PC-9 (cell line): ENCODE results near the gene NBEA. TPM values are rescaled to one million over a fixed set of nuclear protein-coding genes. Genes with fewer than 3 reads are reported as not detected.

Experiments
- BruUV-seq: library from RNA; stranded (reverse); fragments of 400-500 nt; replicated peaks from 2 replicates; lab custom pipeline; 2021; lab: Mats Ljungman, UMichigan
- CTCF ChIA-PET: fragments of 300-600 bp; sonication (Branson Sonifier 250); formaldehyde crosslinking; loops from one replicate; lab custom pipeline; 2022; ENCODE audit warnings: antibody characterized with exemption; lab: Charles Lee
- POLR2A ChIA-PET: fragments of 300-600 bp; sonication (Branson Sonifier 250); formaldehyde crosslinking; loops from one replicate; lab custom pipeline; 2022; ENCODE audit warnings: antibody characterized with exemption; ENCODE audit not compliant: unreplicated experiment; lab: Charles Lee
- DNase-seq, 2 experiments: peaks; one replicate each; pipeline versions ENCODE4 v3.0.0 to v3.0.0-alpha.2; 2015 to 2022; ENCODE audit warnings: mixed read lengths in 1 of 2
- H2AFZ ChIP-seq: fragments of 200-600 bp; sonication (generic); 2 replicates; pipeline ENCODE4 v1.8.1; 2017; ENCODE audit warnings: antibody characterized with exemption
- H3F3A ChIP-seq: fragments of 200-600 bp; sonication (generic); 2 replicates; pipeline ENCODE4 v1.8.1; 2017; ENCODE audit warnings: antibody characterized with exemption, mild to moderate bottlenecking, low read depth; ENCODE audit not compliant: insufficient read depth
- H3K27ac ChIP-seq: fragments of 200-600 bp; sonication (generic); 2 replicates; pipeline ENCODE4 v1.6.1; 2016; ENCODE audit warnings: mixed run types
- H3K27me3 ChIP-seq: fragments of 200-600 bp; sonication (generic); 2 replicates; pipeline ENCODE4 v1.6.1; 2016; ENCODE audit warnings: low read depth, mixed run types; ENCODE audit not compliant: insufficient read depth
- H3K36me3 ChIP-seq: fragments of 200-600 bp; sonication (generic); 2 replicates; pipeline ENCODE4 v1.6.1; 2016; ENCODE audit warnings: low read depth, mixed run types
- H3K4me1 ChIP-seq: fragments of 200-600 bp; sonication (generic); replicated peaks from 2 replicates; pipeline ENCODE4 v1.6.1; 2016; ENCODE audit warnings: mixed run types; ENCODE audit not compliant: insufficient read depth
- H3K4me2 ChIP-seq: fragments of 200-600 bp; sonication (generic); 2 replicates; pipeline ENCODE4 v1.6.1; 2017; ENCODE audit warnings: mixed run types
- H3K4me3 ChIP-seq: fragments of 200-600 bp; sonication (generic); 2 replicates; pipeline ENCODE4 v1.6.1; 2016; ENCODE audit warnings: mixed run types
- H3K79me2 ChIP-seq: fragments of 200-600 bp; sonication (generic); 2 replicates; pipeline ENCODE4 v1.6.1; 2017; ENCODE audit warnings: low read depth, mixed run types
- H3K9me2 ChIP-seq: fragments of 200-600 bp; sonication (generic); 2 replicates; pipeline ENCODE4 v1.8.1; 2017; ENCODE audit warnings: mild to moderate bottlenecking; ENCODE audit not compliant: insufficient read depth
- H3K9me3 ChIP-seq: fragments of 200-600 bp; sonication (generic); 2 replicates; pipeline ENCODE4 v1.8.1; 2016; ENCODE audit warnings: low read depth; ENCODE audit not compliant: insufficient read depth
- H4K20me1 ChIP-seq: fragments of 200-600 bp; sonication (generic); 2 replicates; pipeline ENCODE4 v1.8.1; 2017; ENCODE audit not compliant: insufficient read depth
- EZH2 ChIP-seq: fragments of 200-600 bp; sonication (generic); IDR thresholded peaks from 2 replicates; pipeline ENCODE4 v1.8.0; 2017; ENCODE audit warnings: antibody characterized with exemption, low read depth
- intact Hi-C: fragments of 100-400 bp; cut with micrococcal nuclease; formaldehyde crosslinking; loops from one replicate; pipeline ENCODE4 v1.10.0; 2022; ENCODE audit not compliant: unreplicated experiment
- total RNA-seq: library from RNA; stranded (reverse); gene quantifications from 2 replicates; pipeline ENCODE4 v1.2.3, GENCODE V29; 2021
- TF ChIP-seq, protein P1 (sequence below): fragments of 200-600 bp; sonication (generic); conservative IDR thresholded peaks from 2 replicates; pipeline ENCODE4 v1.6.1; 2017; ENCODE audit warnings: mixed run types, antibody characterized with exemption, mild to moderate bottlenecking, moderate library complexity

The NBEA gene
- total RNA-seq, 1 experiment from 2014 or later = 4.0 TPM

DNA sequence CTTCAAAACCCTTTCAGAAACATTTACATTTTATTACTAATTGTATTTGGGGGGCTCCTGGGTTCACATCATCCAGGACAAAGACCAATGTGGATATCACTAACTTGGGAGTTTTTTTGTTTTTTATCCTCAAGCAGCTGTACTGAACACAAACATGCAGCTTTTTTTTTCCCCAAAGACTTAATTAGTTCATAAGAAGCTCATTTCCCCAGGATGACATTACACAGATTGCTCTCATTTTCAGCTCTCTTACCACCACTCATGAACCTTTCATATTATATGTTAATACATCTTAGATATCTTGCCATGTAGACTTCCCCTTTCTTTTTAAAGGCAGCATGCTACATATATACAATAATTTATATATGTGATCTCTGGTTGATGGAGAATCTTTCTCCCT is 653.1 kb downstream of the NBEA start:
- DNase-seq = no peak
- BruUV-seq = no TSS peak
- Histone ChIP-seq H4K20me1 (no peaks in the 10 kb centered on the region), H3K9me2 (no peaks in the 10 kb centered on the region; the same call in 1 of the 2 replicates), H3K27ac (no peak overlapping the region), H2AFZ (no peak overlapping the region), H3K79me2 (no peaks in the 10 kb centered on the region), H3K4me1 (no peaks in the 10 kb centered on the region), H3K27me3 (no peaks in the 10 kb centered on the region), H3K4me3 (no peak overlapping the region), H3K4me2 (no peak overlapping the region), H3K9me3 (no peaks in the 10 kb centered on the region), H3F3A (no peaks in the 10 kb centered on the region), H3K36me3 (no peaks in the 10 kb centered on the region)
- TF ChIP-seq, protein P1, sequence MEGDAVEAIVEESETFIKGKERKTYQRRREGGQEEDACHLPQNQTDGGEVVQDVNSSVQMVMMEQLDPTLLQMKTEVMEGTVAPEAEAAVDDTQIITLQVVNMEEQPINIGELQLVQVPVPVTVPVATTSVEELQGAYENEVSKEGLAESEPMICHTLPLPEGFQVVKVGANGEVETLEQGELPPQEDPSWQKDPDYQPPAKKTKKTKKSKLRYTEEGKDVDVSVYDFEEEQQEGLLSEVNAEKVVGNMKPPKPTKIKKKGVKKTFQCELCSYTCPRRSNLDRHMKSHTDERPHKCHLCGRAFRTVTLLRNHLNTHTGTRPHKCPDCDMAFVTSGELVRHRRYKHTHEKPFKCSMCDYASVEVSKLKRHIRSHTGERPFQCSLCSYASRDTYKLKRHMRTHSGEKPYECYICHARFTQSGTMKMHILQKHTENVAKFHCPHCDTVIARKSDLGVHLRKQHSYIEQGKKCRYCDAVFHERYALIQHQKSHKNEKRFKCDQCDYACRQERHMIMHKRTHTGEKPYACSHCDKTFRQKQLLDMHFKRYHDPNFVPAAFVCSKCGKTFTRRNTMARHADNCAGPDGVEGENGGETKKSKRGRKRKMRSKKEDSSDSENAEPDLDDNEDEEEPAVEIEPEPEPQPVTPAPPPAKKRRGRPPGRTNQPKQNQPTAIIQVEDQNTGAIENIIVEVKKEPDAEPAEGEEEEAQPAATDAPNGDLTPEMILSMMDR = no peak
- TF ChIP-seq EZH2 = no peak
- POLR2A ChIA-PET = no interaction called here
- CTCF ChIA-PET = no interaction called here
- intact Hi-C loops = no loop called here

- no peak overlapping the region for H3K4me3 ChIP-seq
- H3F3A ChIP-seq = no peaks in the 10 kb centered on the region
- intact Hi-C loops = no loop called here
- CTCF ChIA-PET = no interaction called here
- no peak overlapping the region for H2AFZ ChIP-seq
- no peaks in the 10 kb centered on the region for H3K79me2 ChIP-seq
- TF ChIP-seq, protein P1 = no peak
- no peaks in the 10 kb centered on the region for H3K9me3 ChIP-seq
- no peaks in the 10 kb centered on the region; the same call in 1 of the 2 replicates for H3K9me2 ChIP-seq
- no peaks in the 10 kb centered on the region for H3K36me3 ChIP-seq
- no peak for DNase-seq
- POLR2A ChIA-PET = interaction anchor here (0.6 kb wide), 1 partner anchor 119 kb away, joined by 5 read pairs; no protein-coding TSS in a partner anchor
- no peaks in the 10 kb centered on the region for H3K4me1 ChIP-seq
- no peak overlapping the region for H3K4me2 ChIP-seq
- no TSS peak for BruUV-seq
- H3K27ac ChIP-seq = no peak overlapping the region
- no peaks in the 10 kb centered on the region for H4K20me1 ChIP-seq
- no peaks in the 10 kb centered on the region for H3K27me3 ChIP-seq
Observed at GRCh38 chr13:35596321-35597030, 654.4 kb downstream of the NBEA start.

DNA sequence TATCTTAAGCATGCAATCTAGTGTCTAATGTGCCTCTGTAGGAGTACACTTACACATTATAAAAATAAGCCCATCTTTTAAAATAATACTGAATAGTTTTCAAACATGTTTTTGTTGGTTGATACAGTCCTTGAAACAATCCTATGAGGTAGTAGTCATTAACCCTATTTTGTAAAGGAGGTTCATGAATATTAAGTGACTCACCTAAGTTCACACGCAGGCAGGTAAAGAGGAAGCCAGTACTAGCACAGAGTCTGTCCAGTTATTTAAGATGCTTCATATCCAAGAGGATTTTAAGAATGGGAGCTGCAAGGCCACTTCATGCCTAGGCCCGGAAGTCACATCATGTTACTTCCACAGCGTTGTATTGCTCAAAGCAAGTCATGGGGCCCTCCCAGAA is 655.4 kb downstream of the NBEA start:
- Histone ChIP-seq H3K9me3 (no peaks in the 10 kb centered on the region), H3K4me3 (no peak overlapping the region), H3K27me3 (no peaks in the 10 kb centered on the region), H3K36me3 (no peaks in the 10 kb centered on the region), H3K4me1 (no peaks in the 10 kb centered on the region), H3F3A (no peaks in the 10 kb centered on the region), H3K4me2 (no peak overlapping the region), H2AFZ (no peak overlapping the region), H4K20me1 (no peaks in the 10 kb centered on the region), H3K27ac (no peak overlapping the region), H3K79me2 (no peaks in the 10 kb centered on the region), H3K9me2 (no peaks in the 10 kb centered on the region; the same call in 1 of the 2 replicates)
- ChIA-PET CTCF (no interaction called here), POLR2A (no interaction called here)
- DNase-seq = no peak
- intact Hi-C loops = no loop called here
- no TSS peak for BruUV-seq
- TF ChIP-seq, protein P1 = no peak
- TF ChIP-seq EZH2 = no peak
